Measurements from ENCODE around the gene TBC1D14.

Gene TBC1D14

DNA sequence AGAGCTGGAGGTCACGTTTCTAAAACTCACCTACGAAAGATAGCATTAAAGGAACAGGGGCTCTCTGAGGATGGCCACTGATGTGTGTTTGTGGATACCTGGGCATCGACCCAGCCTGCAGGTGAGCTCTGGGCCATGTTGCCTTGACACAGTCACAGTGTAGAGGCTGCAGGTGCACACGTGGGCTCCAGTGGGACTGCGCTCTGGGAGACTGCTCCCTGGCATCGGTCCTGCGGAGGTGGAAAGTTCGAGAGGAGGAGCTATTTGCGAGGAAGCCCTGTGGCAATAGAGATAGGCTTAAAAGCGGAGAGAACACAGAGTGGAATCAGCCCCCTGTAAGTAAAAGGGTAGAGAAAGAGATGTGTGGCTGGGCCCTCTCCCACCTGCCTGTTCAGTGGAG lies 121.2 kb downstream of the TBC1D14 start:
- Histone ChIP-seq H3K36me3 (replicated peaks) (peaks cover 16% of the 10 kb centered on the region), H3K27ac (no peak overlapping the region), H3K27me3 (replicated peaks) (no peaks in the 10 kb centered on the region), H3K4me3 (ENCODE audit: low read depth, low read length) (no peak overlapping the region)
- in situ Hi-C loops (cut with HindIII; ENCODE audit: low pct_ligation_motif_present, low sequenced_read_pairs): no loop called here
- DNase-seq: no peak
- TF ChIP-seq, protein P1, sequence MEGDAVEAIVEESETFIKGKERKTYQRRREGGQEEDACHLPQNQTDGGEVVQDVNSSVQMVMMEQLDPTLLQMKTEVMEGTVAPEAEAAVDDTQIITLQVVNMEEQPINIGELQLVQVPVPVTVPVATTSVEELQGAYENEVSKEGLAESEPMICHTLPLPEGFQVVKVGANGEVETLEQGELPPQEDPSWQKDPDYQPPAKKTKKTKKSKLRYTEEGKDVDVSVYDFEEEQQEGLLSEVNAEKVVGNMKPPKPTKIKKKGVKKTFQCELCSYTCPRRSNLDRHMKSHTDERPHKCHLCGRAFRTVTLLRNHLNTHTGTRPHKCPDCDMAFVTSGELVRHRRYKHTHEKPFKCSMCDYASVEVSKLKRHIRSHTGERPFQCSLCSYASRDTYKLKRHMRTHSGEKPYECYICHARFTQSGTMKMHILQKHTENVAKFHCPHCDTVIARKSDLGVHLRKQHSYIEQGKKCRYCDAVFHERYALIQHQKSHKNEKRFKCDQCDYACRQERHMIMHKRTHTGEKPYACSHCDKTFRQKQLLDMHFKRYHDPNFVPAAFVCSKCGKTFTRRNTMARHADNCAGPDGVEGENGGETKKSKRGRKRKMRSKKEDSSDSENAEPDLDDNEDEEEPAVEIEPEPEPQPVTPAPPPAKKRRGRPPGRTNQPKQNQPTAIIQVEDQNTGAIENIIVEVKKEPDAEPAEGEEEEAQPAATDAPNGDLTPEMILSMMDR (IDR thresholded peaks at IDR 0.05; ENCODE audit: low read depth, low read length, missing control alignments): no peak

DNA sequence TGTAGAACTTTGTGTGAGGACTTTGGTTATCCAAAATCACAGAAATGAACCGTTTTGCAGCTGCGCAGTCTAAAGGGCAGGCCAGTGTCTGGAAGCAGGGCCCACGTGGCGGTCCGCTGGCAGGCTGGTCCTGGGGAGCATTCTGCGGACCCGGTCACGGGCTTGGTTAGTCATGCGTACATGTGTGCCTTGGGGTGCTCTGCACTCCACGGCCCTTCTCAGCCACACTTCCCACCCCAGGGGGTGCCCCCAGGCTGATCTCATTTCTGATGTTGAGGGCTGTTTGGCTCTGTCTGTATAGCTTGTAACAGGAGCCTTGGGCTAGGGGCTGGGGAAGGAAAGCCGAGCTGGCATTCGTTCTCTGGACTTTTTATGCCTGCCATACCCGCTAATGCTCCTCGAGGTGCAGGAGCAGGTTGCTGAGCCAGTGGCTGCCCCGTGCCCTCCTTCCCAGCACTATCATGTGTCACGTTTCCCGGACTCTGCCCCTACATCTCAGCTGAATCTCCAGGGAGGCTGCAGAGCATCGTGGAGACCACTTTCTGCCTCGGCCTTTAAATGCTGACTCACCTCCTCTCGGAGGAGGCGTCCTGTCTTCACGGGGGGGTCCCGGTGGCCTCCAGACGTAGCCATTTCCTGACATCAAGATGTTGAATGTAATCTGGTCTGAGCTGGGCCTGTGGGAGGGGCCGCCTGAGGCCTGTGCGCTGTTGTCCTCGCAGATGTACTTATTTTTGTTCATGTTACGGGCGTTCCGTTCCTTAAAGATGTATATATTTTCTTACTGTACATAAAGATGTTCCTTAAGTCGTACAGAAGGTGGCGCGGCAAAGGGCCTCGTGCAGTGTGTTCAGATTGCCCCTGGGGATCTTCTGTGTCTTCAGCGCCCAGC lies 122.2 kb downstream of the TBC1D14 start:
- TF ChIP-seq, protein P1 (IDR thresholded peaks at IDR 0.05; ENCODE audit: low read depth, low read length, missing control alignments): no peak
- H3K27me3 ChIP-seq (replicated peaks): no peaks in the 10 kb centered on the region
- in situ Hi-C loops (cut with HindIII; ENCODE audit: low pct_ligation_motif_present, low sequenced_read_pairs): no loop called here
- DNase-seq: peak; percentile 36
- peaks cover 16% of the 10 kb centered on the region for H3K36me3 ChIP-seq (replicated peaks)
- H3K27ac ChIP-seq: no peak overlapping the region
- no peak overlapping the region for H3K4me3 ChIP-seq (ENCODE audit: low read depth, low read length)

DNA sequence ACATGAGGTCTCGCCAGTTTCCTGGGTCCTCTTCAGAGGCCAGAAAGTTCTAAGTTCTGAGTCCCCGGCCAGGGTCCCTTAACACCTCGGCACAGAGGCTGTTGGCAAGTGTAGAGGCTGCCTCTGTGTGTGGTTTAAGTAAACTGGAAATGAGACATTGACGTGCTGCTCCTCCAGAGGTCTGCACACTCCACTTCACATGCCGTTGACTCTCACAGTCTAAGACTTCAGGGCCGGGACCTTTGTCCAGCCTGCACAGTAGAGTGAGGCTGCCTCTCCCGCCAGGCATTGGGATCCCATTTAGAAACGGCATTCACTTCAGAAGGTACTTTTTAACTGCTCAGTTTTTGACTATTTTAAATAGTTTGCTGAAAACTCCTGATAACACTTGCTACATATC lies 123.0 kb downstream of the TBC1D14 start:
- H3K36me3 ChIP-seq (replicated peaks): peaks cover 16% of the 10 kb centered on the region
- no peak for DNase-seq
- H3K4me3 ChIP-seq (ENCODE audit: low read depth, low read length): no peak overlapping the region
- in situ Hi-C loops (cut with HindIII; ENCODE audit: low pct_ligation_motif_present, low sequenced_read_pairs): no loop called here
- no peak overlapping the region for H3K27ac ChIP-seq
- no peaks in the 10 kb centered on the region for H3K27me3 ChIP-seq (replicated peaks)
- TF ChIP-seq, protein P1 (IDR thresholded peaks at IDR 0.05; ENCODE audit: low read depth, low read length, missing control alignments): no peak

DNA sequence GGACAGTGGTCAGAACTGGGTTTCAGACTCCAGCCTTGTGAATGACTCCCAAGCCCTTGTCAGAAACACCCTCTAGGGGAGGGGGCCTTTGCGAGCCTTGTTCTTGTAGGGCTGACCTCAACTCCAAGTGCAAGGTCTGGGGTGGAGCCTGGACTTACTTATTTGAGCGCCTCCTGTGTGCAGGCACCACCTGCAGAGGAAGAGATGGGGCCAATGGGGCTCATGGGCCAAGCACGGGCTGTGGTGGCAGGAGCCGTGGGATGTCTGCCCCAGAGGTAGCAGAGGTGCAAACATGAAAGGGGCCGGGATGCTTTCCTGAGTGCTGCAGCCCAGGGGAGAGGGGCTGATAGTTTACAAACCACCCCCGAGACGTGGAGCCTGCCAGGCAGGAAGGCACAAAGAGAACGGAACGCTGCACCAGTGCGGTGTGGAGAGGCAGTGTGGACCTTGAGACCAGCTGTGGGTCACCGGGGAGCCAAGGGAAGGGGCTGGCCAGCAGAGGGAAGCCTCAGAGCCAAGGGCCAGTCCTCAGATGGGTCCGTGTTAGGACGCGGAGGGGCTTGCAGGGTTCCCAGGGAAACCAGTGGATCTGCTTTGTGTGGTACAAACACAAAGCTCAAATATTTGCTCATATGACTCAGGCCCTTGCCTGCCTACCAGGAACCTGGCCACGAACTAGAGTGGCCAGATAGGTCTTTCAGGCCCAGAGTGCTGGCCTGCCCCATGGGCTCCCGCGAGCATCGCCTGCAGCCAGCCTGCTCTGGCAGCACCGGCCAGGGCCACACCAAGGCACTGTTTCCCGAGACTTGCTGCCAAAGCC lies 124.8 kb downstream of the TBC1D14 start:
- DNase-seq: peak; percentile 58
- H3K36me3 ChIP-seq (replicated peaks): peaks cover 14% of the 10 kb centered on the region
- no peak overlapping the region for H3K27ac ChIP-seq
- in situ Hi-C loops (cut with HindIII; ENCODE audit: low pct_ligation_motif_present, low sequenced_read_pairs): no loop called here
- no peaks in the 10 kb centered on the region for H3K27me3 ChIP-seq (replicated peaks)
- H3K4me3 ChIP-seq (ENCODE audit: low read depth, low read length): no peak overlapping the region
- TF ChIP-seq, protein P1 (IDR thresholded peaks at IDR 0.05; ENCODE audit: low read depth, low read length, missing control alignments): no peak

DNA sequence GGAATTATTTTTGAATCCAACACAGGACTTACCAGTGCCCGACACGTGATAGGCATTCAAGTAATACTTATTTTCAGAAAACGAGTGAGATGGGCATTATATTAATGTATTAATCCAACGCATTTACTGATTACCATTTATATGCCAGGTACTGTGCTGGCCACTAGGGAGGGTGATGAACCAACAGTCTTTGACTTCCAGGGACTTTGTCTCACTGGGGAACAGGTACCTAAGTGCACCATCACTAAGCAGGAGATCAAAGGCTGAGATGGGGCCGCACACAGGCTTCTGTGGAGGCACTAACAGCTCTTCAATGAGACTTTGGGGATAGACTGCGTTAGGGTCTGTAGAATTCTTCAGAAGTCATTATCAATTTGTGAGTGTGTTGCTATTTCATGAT lies 127.8 kb downstream of the TBC1D14 start:
- peaks cover 3% of the 10 kb centered on the region for H3K36me3 ChIP-seq (replicated peaks)
- H3K4me3 ChIP-seq (ENCODE audit: low read depth, low read length): no peak overlapping the region
- in situ Hi-C loops (cut with HindIII; ENCODE audit: low pct_ligation_motif_present, low sequenced_read_pairs): no loop called here
- H3K27ac ChIP-seq: no peak overlapping the region
- no peaks in the 10 kb centered on the region for H3K27me3 ChIP-seq (replicated peaks)
- TF ChIP-seq, protein P1 (IDR thresholded peaks at IDR 0.05; ENCODE audit: low read depth, low read length, missing control alignments): peak; percentile 39
- DNase-seq: no peak
